Transverse colon (tissue), 4 donors: ENCODE measurements around the gene CORO2A.

ENCODE experiments used
- EP300 ChIP-seq: sonication (generic); formaldehyde crosslinking; IDR thresholded peaks from one replicate; pipeline ENCODE4 v1.6.1; 2017; ENCODE audit warnings: antibody characterized with exemption, low read depth
- POLR2A ChIP-seq: fragments of 450-650 bp; IDR thresholded peaks from one replicate; pipeline ENCODE4 v1.6.1; 2016; ENCODE audit warnings: antibody characterized with exemption, mild to moderate bottlenecking, moderate library complexity
- POLR2AphosphoS5 ChIP-seq, 3 donors: sonication (generic); formaldehyde crosslinking; IDR thresholded peaks; one replicate each; pipeline ENCODE4 v1.6.1; 2016; ENCODE audit warnings: antibody characterized with exemption in 3 of 3
- TF ChIP-seq, protein P1 (sequence below), 5 experiments: fragments of 200-600 bp in 3 of 5; fragments of 450-650 bp in 2 of 5; sonication (generic) in 3 of 5; IDR thresholded peaks; 1 replicate in 2 of 5; 2 replicates in 3 of 5; pipeline ENCODE4 v1.5.1; 2016 to 2017; ENCODE audit warnings: antibody characterized with exemption in 5 of 5, inconsistent platforms in 3 of 5, mild to moderate bottlenecking in 2 of 5, moderate library complexity in 1 of 5

DNA sequence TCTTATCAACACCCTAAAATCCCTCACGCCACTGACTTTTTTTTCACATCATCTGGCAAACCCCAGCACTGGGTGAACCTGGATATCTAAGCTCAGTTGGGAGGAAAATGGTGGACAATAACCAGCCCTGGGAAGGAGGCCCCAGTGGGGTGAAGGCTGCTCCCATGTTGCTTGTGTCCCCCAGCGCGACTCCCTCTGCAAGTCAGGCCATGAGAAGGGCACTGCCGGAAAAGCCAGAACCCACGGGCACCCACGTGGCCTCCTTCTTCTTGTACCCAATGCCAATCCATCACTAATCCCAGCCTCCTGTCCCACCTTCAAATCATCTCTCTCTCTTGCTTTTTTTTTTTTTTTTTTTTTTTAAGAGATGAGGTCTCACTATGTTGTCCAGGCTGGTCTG lies 11.4 kb downstream of the CORO2A start:
- TF ChIP-seq, protein P1, sequence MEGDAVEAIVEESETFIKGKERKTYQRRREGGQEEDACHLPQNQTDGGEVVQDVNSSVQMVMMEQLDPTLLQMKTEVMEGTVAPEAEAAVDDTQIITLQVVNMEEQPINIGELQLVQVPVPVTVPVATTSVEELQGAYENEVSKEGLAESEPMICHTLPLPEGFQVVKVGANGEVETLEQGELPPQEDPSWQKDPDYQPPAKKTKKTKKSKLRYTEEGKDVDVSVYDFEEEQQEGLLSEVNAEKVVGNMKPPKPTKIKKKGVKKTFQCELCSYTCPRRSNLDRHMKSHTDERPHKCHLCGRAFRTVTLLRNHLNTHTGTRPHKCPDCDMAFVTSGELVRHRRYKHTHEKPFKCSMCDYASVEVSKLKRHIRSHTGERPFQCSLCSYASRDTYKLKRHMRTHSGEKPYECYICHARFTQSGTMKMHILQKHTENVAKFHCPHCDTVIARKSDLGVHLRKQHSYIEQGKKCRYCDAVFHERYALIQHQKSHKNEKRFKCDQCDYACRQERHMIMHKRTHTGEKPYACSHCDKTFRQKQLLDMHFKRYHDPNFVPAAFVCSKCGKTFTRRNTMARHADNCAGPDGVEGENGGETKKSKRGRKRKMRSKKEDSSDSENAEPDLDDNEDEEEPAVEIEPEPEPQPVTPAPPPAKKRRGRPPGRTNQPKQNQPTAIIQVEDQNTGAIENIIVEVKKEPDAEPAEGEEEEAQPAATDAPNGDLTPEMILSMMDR (IDR thresholded peaks at IDR 0.05) = no peak
- TF ChIP-seq POLR2A (no peak), EP300 (no peak), POLR2AphosphoS5 (IDR thresholded peaks at IDR 0.05) (no peak)
